MM.1S (cell line): Measurements from ENCODE around the gene SLX4IP.

Experiments
- DNase-seq: peaks from one replicate; pipeline ENCODE4 v3.0.0-alpha.2; 2015
- H2AFZ ChIP-seq: fragments of 300-600 bp; sonication (generic); 2 replicates; pipeline ENCODE4 v1.6.0; 2016; ENCODE audit warnings: antibody characterized with exemption, low read length
- H3F3A ChIP-seq: fragments of 300-600 bp; sonication (generic); 2 replicates; pipeline ENCODE4 v1.6.1; 2016; ENCODE audit warnings: mild to moderate bottlenecking, antibody characterized with exemption, low read length, moderate library complexity, mixed read lengths; ENCODE audit not compliant: insufficient read depth
- H3K27ac ChIP-seq: fragments of 300-600 bp; sonication (generic); 2 replicates; pipeline ENCODE4 v1.5.1; 2016; ENCODE audit warnings: mild to moderate bottlenecking, low read length
- H3K27me3 ChIP-seq: fragments of 300-600 bp; sonication (generic); replicated peaks from 2 replicates; pipeline ENCODE4 v1.6.0; 2016; ENCODE audit warnings: low read length; ENCODE audit not compliant: insufficient read depth
- H3K36me3 ChIP-seq: fragments of 300-600 bp; sonication (generic); replicated peaks from 2 replicates; pipeline ENCODE4 v1.6.1; 2016; ENCODE audit warnings: mild to moderate bottlenecking, low read length, mixed read lengths; ENCODE audit not compliant: insufficient read depth
- H3K4me1 ChIP-seq: fragments of 300-600 bp; sonication (generic); 2 replicates; pipeline ENCODE4 v1.6.1; 2016; ENCODE audit warnings: low read length, mixed read lengths
- H3K4me2 ChIP-seq: fragments of 300-600 bp; sonication (generic); 2 replicates; pipeline ENCODE4 v1.6.0; 2016; ENCODE audit warnings: low read depth, low read length
- H3K4me3 ChIP-seq: fragments of 300-600 bp; sonication (generic); 2 replicates; pipeline ENCODE4 v1.5.1; 2016; ENCODE audit warnings: low read length, mixed read lengths
- H3K79me2 ChIP-seq: fragments of 300-600 bp; sonication (generic); 2 replicates; pipeline ENCODE4 v1.6.1; 2016; ENCODE audit warnings: mixed run types, low read length, mixed read lengths
- H3K9ac ChIP-seq: fragments of 300-600 bp; sonication (generic); 2 replicates; pipeline ENCODE4 v1.6.1; 2016; ENCODE audit warnings: low read length, mixed read lengths
- H3K9me2 ChIP-seq: fragments of 300-600 bp; sonication (generic); replicated peaks from 2 replicates; pipeline ENCODE4 v1.6.1; 2016; ENCODE audit warnings: mild to moderate bottlenecking, low read length, mixed read lengths; ENCODE audit not compliant: insufficient read depth
- H3K9me3 ChIP-seq: fragments of 300-600 bp; sonication (generic); replicated peaks from 2 replicates; pipeline ENCODE4 v1.6.1; 2016; ENCODE audit warnings: mild to moderate bottlenecking, low read length, mixed read lengths; ENCODE audit not compliant: insufficient read depth
- H4K20me1 ChIP-seq: fragments of 300-600 bp; sonication (generic); 2 replicates; pipeline ENCODE4 v1.6.1; 2016; ENCODE audit warnings: mild to moderate bottlenecking, low read length, moderate library complexity, mixed read lengths; ENCODE audit not compliant: insufficient read depth
- CTCF ChIP-seq: fragments of 300-600 bp; sonication (generic); IDR thresholded peaks from 2 replicates; pipeline ENCODE4 v1.5.1; 2016; ENCODE audit warnings: antibody characterized with exemption, low read length, mixed read lengths
- EZH2 ChIP-seq: fragments of 300-600 bp; sonication (generic); optimal IDR thresholded peaks from 2 replicates; pipeline ENCODE3; 2017; ENCODE audit warnings: low read depth, mild to moderate bottlenecking, antibody characterized with exemption, low read length, mixed read lengths
- EZH2phosphoT487 ChIP-seq: fragments of 300-600 bp; sonication (generic); IDR thresholded peaks from 2 replicates; pipeline ENCODE4 v1.6.1; 2018; ENCODE audit warnings: antibody characterized with exemption, low read length

SLX4IP gene

GRCh38 chr20:10522328-10522727, 87.2 kb downstream of the SLX4IP start:
- no peak overlapping the region for H3K4me3 ChIP-seq
- no peaks in the 10 kb centered on the region for H4K20me1 ChIP-seq
- H3K9me2 ChIP-seq = no peaks in the 10 kb centered on the region
- H3K27me3 ChIP-seq = no peaks in the 10 kb centered on the region
- no peaks in the 10 kb centered on the region for H3K9me3 ChIP-seq
- H3K9ac ChIP-seq = no peak overlapping the region
- no peak overlapping the region for H3K27ac ChIP-seq
- H3K4me1 ChIP-seq = no peaks in the 10 kb centered on the region
- no peak overlapping the region for H2AFZ ChIP-seq
- H3K4me2 ChIP-seq = no peak overlapping the region
- H3K79me2 ChIP-seq = no peaks in the 10 kb centered on the region
- no peaks in the 10 kb centered on the region for H3F3A ChIP-seq
- DNase-seq = no peak
- TF ChIP-seq CTCF = no peak
- no peak for TF ChIP-seq EZH2
- no peak for TF ChIP-seq EZH2phosphoT487
- no peaks in the 10 kb centered on the region for H3K36me3 ChIP-seq

- TF ChIP-seq EZH2phosphoT487 = no peak
- TF ChIP-seq CTCF = no peak
- no peak for TF ChIP-seq EZH2
- H3K9me2 ChIP-seq = no peaks in the 10 kb centered on the region
- no peaks in the 10 kb centered on the region for H3K9me3 ChIP-seq
- H3K9ac ChIP-seq = no peak overlapping the region
- H3K27ac ChIP-seq = no peak overlapping the region
- no peaks in the 10 kb centered on the region for H3K79me2 ChIP-seq
- no peak overlapping the region for H3K4me3 ChIP-seq
- no peak overlapping the region for H2AFZ ChIP-seq
- no peak for DNase-seq
- H3K36me3 ChIP-seq = no peaks in the 10 kb centered on the region
- no peaks in the 10 kb centered on the region for H3K4me1 ChIP-seq
- H3K27me3 ChIP-seq = no peaks in the 10 kb centered on the region
- H3F3A ChIP-seq = no peaks in the 10 kb centered on the region
- no peaks in the 10 kb centered on the region for H4K20me1 ChIP-seq
- no peak overlapping the region for H3K4me2 ChIP-seq
These were observed 88.3 kb downstream of the SLX4IP start for GRCh38 chr20:10523443-10523842.

GRCh38 chr20:10524034-10524476, 89.0 kb downstream of the SLX4IP start:
- Histone ChIP-seq H3K27me3 (no peaks in the 10 kb centered on the region), H3K4me3 (no peak overlapping the region), H3K9ac (no peak overlapping the region), H3K9me3 (no peaks in the 10 kb centered on the region), H3K36me3 (no peaks in the 10 kb centered on the region), H3K4me2 (no peak overlapping the region), H3F3A (no peaks in the 10 kb centered on the region), H3K79me2 (no peaks in the 10 kb centered on the region), H3K27ac (no peak overlapping the region), H4K20me1 (no peaks in the 10 kb centered on the region), H2AFZ (no peak overlapping the region), H3K9me2 (no peaks in the 10 kb centered on the region), H3K4me1 (no peaks in the 10 kb centered on the region)
- TF ChIP-seq EZH2 = no peak
- no peak for TF ChIP-seq EZH2phosphoT487
- TF ChIP-seq CTCF = no peak
- no peak for DNase-seq
